CD4-positive, alpha-beta memory T cell (primary cell): Measurements from ENCODE around the gene NPL. TPM values are rescaled to one million over a fixed set of nuclear protein-coding genes. Genes with fewer than 3 reads are reported as not detected.
A peak's percentile ranks its signal among the peaks of the same experiment; 100 is the strongest.

Source experiments
- CTCF ChIA-PET: fragments of 350-600 bp; sonication (Branson Sonifier 250); formaldehyde crosslinking; loops from one replicate; lab custom pipeline; 2021; ENCODE audit warnings: inconsistent platforms; ENCODE audit not compliant: partially characterized antibody; lab: Charles Lee
- POLR2A ChIA-PET: fragments of 350-600 bp; sonication (Branson Sonifier 250); formaldehyde crosslinking; loops from one replicate; lab custom pipeline; 2021; ENCODE audit not compliant: partially characterized antibody; lab: Charles Lee
- DNase-seq, 5 donors: peaks; one replicate each; pipeline versions ENCODE4 v3.0.0 to v3.0.0-alpha.2; 2020 to 2022; ENCODE audit warnings: mixed read lengths in 1 of 5
- H3K27ac ChIP-seq: one replicate; pipeline ENCODE4 v1.7.0; 2013; ENCODE audit warnings: low read depth, low read length
- H3K27me3 ChIP-seq: 2 replicates; pipeline ENCODE4 v1.7.0; 2013; ENCODE audit warnings: mild to moderate bottlenecking, low read length, moderate library complexity; ENCODE audit not compliant: insufficient read depth
- H3K36me3 ChIP-seq: 2 replicates; pipeline ENCODE4 v1.7.0; 2013; ENCODE audit warnings: mild to moderate bottlenecking, low read length, moderate library complexity; ENCODE audit not compliant: insufficient read depth
- H3K4me1 ChIP-seq: 2 replicates; pipeline ENCODE4 v1.7.0; 2013; ENCODE audit warnings: mild to moderate bottlenecking, low read length, moderate library complexity; ENCODE audit not compliant: insufficient read depth
- H3K4me3 ChIP-seq, 2 donors: one replicate each; pipeline ENCODE4 v1.7.0; 2013; ENCODE audit warnings: low read length in 2 of 2, mild to moderate bottlenecking in 1 of 2
- H3K9me3 ChIP-seq, 2 donors: one replicate each; pipeline ENCODE4 v1.7.0; 2013; ENCODE audit warnings: low read length in 2 of 2, control low read depth in 1 of 2; ENCODE audit not compliant: control insufficient read depth in 1 of 2
- H3K27ac Mint-ChIP-seq, 7 donors: one replicate each; pipeline ENCODE4 v1.8.0; 2020 to 2021; ENCODE audit warnings: mixed read lengths in 7 of 7, mild to moderate bottlenecking in 6 of 7, inconsistent platforms in 3 of 7, moderate library complexity in 3 of 7
- H3K27me3 Mint-ChIP-seq, 2 donors: one replicate each; pipeline ENCODE4 v1.8.0; 2020 to 2021; ENCODE audit warnings: mixed read lengths in 2 of 2
- H3K36me3 Mint-ChIP-seq, 2 donors: one replicate each; pipeline ENCODE4 v1.8.0; 2020 to 2021; ENCODE audit warnings: mixed read lengths in 2 of 2, inconsistent platforms in 1 of 2, mild to moderate bottlenecking in 1 of 2
- H3K4me1 Mint-ChIP-seq, 4 donors: one replicate each; pipeline ENCODE4 v1.8.0; 2020 to 2021; ENCODE audit warnings: mixed read lengths in 4 of 4, mild to moderate bottlenecking in 1 of 4
- H3K4me3 Mint-ChIP-seq, 8 donors: one replicate each; pipeline ENCODE4 v1.8.0; 2020 to 2021; ENCODE audit warnings: mixed read lengths in 8 of 8, mild to moderate bottlenecking in 7 of 8, moderate library complexity in 6 of 8, inconsistent platforms in 3 of 8
- H3K9me3 Mint-ChIP-seq, 8 donors: one replicate each; pipeline ENCODE4 v1.8.0; 2020 to 2021; ENCODE audit warnings: mixed read lengths in 8 of 8, mild to moderate bottlenecking in 5 of 8, inconsistent platforms in 3 of 8, moderate library complexity in 1 of 8
- intact Hi-C: fragments of 100-400 bp; cut with micrococcal nuclease; formaldehyde crosslinking; loops from one replicate; pipeline ENCODE4 v1.15.1; 2023
- polyA plus RNA-seq, 2 donors: library from polyadenylated mRNA; unstranded; fragments of 300-500 nt; fragmentation: Illumina TruSeq; gene quantifications; one replicate each; pipeline ENCODE4 v1.2.3, GENCODE V29; 2021
- total RNA-seq, 2 experiments: library from RNA; stranded (reverse); gene quantifications; one replicate each; pipeline ENCODE4 v1.2.3, GENCODE V29; 2021

The NPL gene
- total and polyA plus RNA-seq, 4 experiments from 2014 or later, result 3.5 to 9.6 (median 7.7) TPM

GRCh38 chr1:182867861-182868260 lies 78.3 kb downstream of the NPL start:
- no peak overlapping the region for H3K4me3 Mint-ChIP-seq
- H3K36me3 ChIP-seq, result peaks cover 81% of the 10 kb centered on the region
- peaks cover 58 to 84% of the 10 kb centered on the region in 2 donors for H3K36me3 Mint-ChIP-seq
- peak overlapping the region in 1 of 7 donors; percentile 13 for H3K27ac Mint-ChIP-seq
- H3K4me1 Mint-ChIP-seq, result peaks cover 5 to 11% (median 6%) of the 10 kb centered on the region in 4 donors
- H3K27me3 Mint-ChIP-seq, result no peaks in the 10 kb centered on the region
- H3K27me3 ChIP-seq, result no peaks in the 10 kb centered on the region
- POLR2A ChIA-PET, result no interaction called here
- no peaks in the 10 kb centered on the region for H3K4me1 ChIP-seq
- DNase-seq, result no peak
- intact Hi-C loops, result no loop called here
- H3K4me3 ChIP-seq, result no peak overlapping the region
- CTCF ChIA-PET, result interaction anchor here (1.3 to 1.5 kb wide), 2 partner anchors 267 to 273 kb away, joined by 3 read pairs; no protein-coding TSS in a partner anchor
- no peaks in the 10 kb centered on the region for H3K9me3 ChIP-seq
- no peaks in the 10 kb centered on the region for H3K9me3 Mint-ChIP-seq
- no peak overlapping the region for H3K27ac ChIP-seq

- no peak for DNase-seq
- CTCF ChIA-PET, result interaction anchor here (1.2 kb wide), 1 partner anchor 13 kb away, joined by 4 read pairs; no protein-coding TSS in a partner anchor
- peak overlapping the region in 3 of 7 donors; percentile 18 to 73 (median 67) for H3K27ac Mint-ChIP-seq
Observed at GRCh38 chr1:182869241-182869666, 79.7 kb downstream of the NPL start.

GRCh38 chr1:182872881-182873280 lies 83.3 kb downstream of the NPL start:
- ChIA-PET POLR2A (no interaction called here), CTCF (no interaction called here)
- Histone ChIP-seq H3K27ac (no peak overlapping the region), H3K9me3 (no peaks in the 10 kb centered on the region), H3K36me3 (peaks cover 88% of the 10 kb centered on the region), H3K27me3 (no peaks in the 10 kb centered on the region), H3K4me3 (no peak overlapping the region), H3K4me1 (no peaks in the 10 kb centered on the region)
- Mint-ChIP-seq H3K4me1 (peaks cover 4 to 14% (median 11%) of the 10 kb centered on the region in 4 donors), H3K36me3 (peaks cover 63 to 90% of the 10 kb centered on the region in 2 donors), H3K9me3 (no peaks in the 10 kb centered on the region), H3K4me3 (no peak overlapping the region), H3K27ac (peak overlapping the region in 3 of 7 donors; percentile 30 to 59 (median 47)), H3K27me3 (no peaks in the 10 kb centered on the region)
- intact Hi-C loops, result loop anchor here (5.0 kb wide), 1 partner anchor 36 kb away; the partner anchor contains the start of gene DHX9
- no peak for DNase-seq

More at GRCh38 chr1:182869241-182869666, 79.7 kb downstream of the NPL start:
- intact Hi-C loops, result no loop called here
- peaks cover 65 to 90% of the 10 kb centered on the region in 2 donors for H3K36me3 Mint-ChIP-seq
- no peaks in the 10 kb centered on the region for H3K4me1 ChIP-seq
- POLR2A ChIA-PET, result no interaction called here
- no peak overlapping the region for H3K4me3 ChIP-seq
- H3K27me3 Mint-ChIP-seq, result no peaks in the 10 kb centered on the region
- no peaks in the 10 kb centered on the region for H3K9me3 ChIP-seq
- H3K27me3 ChIP-seq, result no peaks in the 10 kb centered on the region
- H3K4me1 Mint-ChIP-seq, result peaks cover 5 to 14% (median 8%) of the 10 kb centered on the region in 4 donors
- peaks cover 89% of the 10 kb centered on the region for H3K36me3 ChIP-seq
- no peaks in the 10 kb centered on the region for H3K9me3 Mint-ChIP-seq
- no peak overlapping the region for H3K4me3 Mint-ChIP-seq
- H3K27ac ChIP-seq, result no peak overlapping the region

DNA sequence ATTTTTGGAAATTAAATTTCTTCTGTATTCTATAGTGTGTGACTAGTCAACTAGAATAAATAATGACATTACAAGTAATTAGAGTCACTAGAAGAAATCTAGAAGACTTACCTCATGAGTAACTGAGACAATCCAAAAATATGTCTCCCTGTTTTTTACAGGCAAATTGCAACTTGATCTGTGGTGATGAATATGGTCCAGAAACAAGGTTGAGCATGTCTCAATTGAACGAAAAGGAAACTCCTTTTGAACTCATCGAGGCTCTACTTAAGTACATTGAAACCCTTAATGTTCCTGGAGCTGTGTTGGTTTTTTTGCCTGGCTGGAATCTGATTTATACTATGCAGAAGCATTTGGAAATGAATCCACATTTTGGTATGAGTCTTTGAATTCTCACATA lies 86.3 kb downstream of the NPL start:
- intact Hi-C loops, result no loop called here
- CTCF ChIA-PET, result no interaction called here
- DNase-seq, result no peak

DNA sequence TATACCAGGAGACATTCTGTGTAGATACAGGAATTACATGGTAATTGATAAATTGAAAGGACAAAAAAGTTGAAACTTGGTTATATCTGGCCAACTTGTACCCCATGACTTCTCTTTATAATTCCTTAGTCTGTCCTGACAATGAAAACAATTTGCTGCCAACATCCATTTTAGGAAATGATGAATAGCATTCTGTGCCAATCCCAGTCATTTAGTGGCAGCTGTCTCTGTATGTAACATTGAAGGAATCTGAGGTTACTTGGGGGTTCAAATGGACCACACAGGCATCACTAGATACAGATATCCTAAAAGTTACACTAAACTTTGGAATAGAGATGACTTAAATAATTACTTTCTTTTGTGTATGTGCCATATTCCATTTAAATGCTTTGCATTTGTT lies 87.8 kb downstream of the NPL start:
- Histone ChIP-seq H3K4me1 (no peaks in the 10 kb centered on the region), H3K27ac (no peak overlapping the region), H3K27me3 (no peaks in the 10 kb centered on the region), H3K36me3 (peaks cover 99% of the 10 kb centered on the region), H3K4me3 (no peak overlapping the region), H3K9me3 (no peaks in the 10 kb centered on the region)
- DNase-seq, result no peak
- H3K27me3 Mint-ChIP-seq, result no peaks in the 10 kb centered on the region
- H3K4me1 Mint-ChIP-seq, result peaks cover 4 to 14% (median 9%) of the 10 kb centered on the region in 4 donors
- intact Hi-C loops, result no loop called here
- no peak overlapping the region for H3K4me3 Mint-ChIP-seq
- POLR2A ChIA-PET, result interaction anchor here (1.2 kb wide), 1 partner anchor 37 kb away, joined by 3 read pairs; no protein-coding TSS in a partner anchor
- H3K9me3 Mint-ChIP-seq, result no peaks in the 10 kb centered on the region
- peaks cover 81 to 100% of the 10 kb centered on the region in 2 donors for H3K36me3 Mint-ChIP-seq
- peak overlapping the region in 4 of 7 donors; percentile 3 to 64 (median 38) for H3K27ac Mint-ChIP-seq
- CTCF ChIA-PET, result no interaction called here

More for the DNA sequence above, 86.3 kb downstream of the NPL start:
- Mint-ChIP-seq H3K9me3 (no peaks in the 10 kb centered on the region), H3K4me1 (peaks cover 4 to 14% (median 11%) of the 10 kb centered on the region in 4 donors), H3K27me3 (no peaks in the 10 kb centered on the region), H3K27ac (peak overlapping the region in 2 of 7 donors; percentile 12 to 17), H3K4me3 (no peak overlapping the region), H3K36me3 (peaks cover 74 to 98% of the 10 kb centered on the region in 2 donors)
- no peaks in the 10 kb centered on the region for H3K27me3 ChIP-seq
- H3K27ac ChIP-seq, result no peak overlapping the region
- no peaks in the 10 kb centered on the region for H3K4me1 ChIP-seq
- H3K4me3 ChIP-seq, result no peak overlapping the region
- peaks cover 96% of the 10 kb centered on the region for H3K36me3 ChIP-seq
- POLR2A ChIA-PET, result no interaction called here
- H3K9me3 ChIP-seq, result no peaks in the 10 kb centered on the region

DNA sequence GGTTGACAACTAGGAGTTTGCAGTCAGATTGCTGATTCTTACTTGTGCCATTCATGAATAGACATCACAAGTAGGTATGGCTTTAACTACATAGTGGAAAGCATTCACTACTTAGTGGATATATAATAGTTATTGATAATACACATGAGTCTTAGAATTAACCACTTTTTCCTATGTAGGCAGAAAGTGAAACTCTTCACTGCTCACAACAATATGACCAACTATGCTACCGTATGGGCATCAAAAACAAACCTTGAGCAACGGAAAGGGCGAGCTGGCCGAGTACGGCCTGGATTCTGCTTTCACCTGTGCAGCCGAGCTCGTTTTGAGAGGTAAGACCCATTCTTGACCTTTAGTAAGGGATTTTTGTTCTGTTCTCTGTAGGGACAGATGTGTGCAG lies 88.3 kb downstream of the NPL start:
- peaks cover 96% of the 10 kb centered on the region for H3K36me3 ChIP-seq
- no peaks in the 10 kb centered on the region for H3K9me3 ChIP-seq
- ChIA-PET CTCF (no interaction called here), POLR2A (interaction anchor here (1.2 kb wide), 1 partner anchor 37 kb away, joined by 3 read pairs; no protein-coding TSS in a partner anchor)
- H3K4me3 ChIP-seq, result no peak overlapping the region
- intact Hi-C loops, result no loop called here
- peak overlapping the region in 4 of 7 donors; percentile 3 to 69 (median 44) for H3K27ac Mint-ChIP-seq
- no peaks in the 10 kb centered on the region for H3K9me3 Mint-ChIP-seq
- DNase-seq, result no peak
- no peaks in the 10 kb centered on the region for H3K27me3 Mint-ChIP-seq
- H3K27me3 ChIP-seq, result no peaks in the 10 kb centered on the region
- no peak overlapping the region for H3K27ac ChIP-seq
- peaks cover 4 to 15% (median 8%) of the 10 kb centered on the region in 4 donors for H3K4me1 Mint-ChIP-seq
- no peaks in the 10 kb centered on the region for H3K4me1 ChIP-seq
- H3K4me3 Mint-ChIP-seq, result no peak overlapping the region
- H3K36me3 Mint-ChIP-seq, result peaks cover 83 to 99% of the 10 kb centered on the region in 2 donors
